ENCODE measurements around the gene EPHA6.

GRCh38 chr3:97636465-97636864 is 822.1 kb downstream of the EPHA6 start:
- TF ChIP-seq TARDBP (IDR thresholded peaks at IDR 0.05) (no peak), FOXA1 (IDR thresholded peaks at IDR 0.05) (no peak)

All from HEK293T (cell line).